Esophagus squamous epithelium (tissue), 5 donors: ENCODE results near the gene MAP3K19. TPM values are rescaled to one million over a fixed set of nuclear protein-coding genes. Genes with fewer than 3 reads are reported as not detected.

Experiments used
- DNase-seq: peaks from one replicate; lab custom pipeline; 2025; lab: John Stamatoyannopoulos, UW
- H3K27ac ChIP-seq, 4 donors: fragments of 200-600 bp; sonication (generic); one replicate each; pipeline ENCODE4 v1.5.1; 2016 to 2019; ENCODE audit warnings: mild to moderate bottlenecking in 1 of 4
- H3K27me3 ChIP-seq, 4 donors: fragments of 200-600 bp; sonication (generic); 1 replicate in 3 of 4; 2 replicates in 1 of 4; pipeline versions ENCODE4 v1.5.1 to v1.6.0; 2017 to 2021; ENCODE audit warnings: antibody characterized with exemption in 1 of 4
- H3K36me3 ChIP-seq, 3 donors: fragments of 200-600 bp; sonication (generic); one replicate each; pipeline ENCODE4 v1.5.1; 2016 to 2019
- H3K4me1 ChIP-seq, 3 donors: fragments of 200-600 bp; sonication (generic); one replicate each; pipeline ENCODE4 v1.5.1; 2017 to 2019
- H3K4me3 ChIP-seq, 4 donors: fragments of 200-600 bp; sonication (generic); 1 replicate in 3 of 4; 2 replicates in 1 of 4; pipeline ENCODE4 v1.5.1; 2016 to 2019; ENCODE audit warnings: mild to moderate bottlenecking in 2 of 4, moderate library complexity in 1 of 4
- H3K9me3 ChIP-seq, 3 donors: fragments of 200-600 bp; sonication (generic); one replicate each; pipeline ENCODE4 v1.5.1; 2016 to 2019
- POLR2A ChIP-seq, 4 donors: fragments of 450-650 bp; IDR thresholded peaks; one replicate each; pipeline ENCODE4 v1.6.1; 2017; ENCODE audit warnings: antibody characterized with exemption in 4 of 4, mild to moderate bottlenecking in 4 of 4, moderate library complexity in 3 of 4
- WGBS, 2 donors: methylation state at CpG; one replicate each; pipeline ENCODE4 v1.1.5; 2018; 5-methylcytosine and 5-hydroxymethylcytosine counted together
- intact Hi-C: fragments of 100-400 bp; cut with DNase I; formaldehyde crosslinking; loops from one replicate; pipeline ENCODE4 v1.15.0; 2022
- total RNA-seq, 4 donors: library from RNA; depleted of rRNA; stranded (reverse); fragments of >200 nt; gene quantifications; one replicate each; pipeline ENCODE4 v1.1.0, GENCODE V29; 2016
- TF ChIP-seq, protein P1 (sequence below), 6 experiments: fragments of 450-650 bp in 4 of 6; fragments of 200-600 bp in 2 of 6; sonication (generic) in 2 of 6; IDR thresholded peaks; one replicate each; pipeline ENCODE4 v1.5.1; 2016 to 2019; ENCODE audit warnings: antibody characterized with exemption in 6 of 6, mild to moderate bottlenecking in 4 of 6, moderate library complexity in 4 of 6
- donor health status: DM: yes; HTN: yes; CAD: no.

The MAP3K19 gene
- total RNA-seq, 4 donors from 2014 or later = not detected

DNA sequence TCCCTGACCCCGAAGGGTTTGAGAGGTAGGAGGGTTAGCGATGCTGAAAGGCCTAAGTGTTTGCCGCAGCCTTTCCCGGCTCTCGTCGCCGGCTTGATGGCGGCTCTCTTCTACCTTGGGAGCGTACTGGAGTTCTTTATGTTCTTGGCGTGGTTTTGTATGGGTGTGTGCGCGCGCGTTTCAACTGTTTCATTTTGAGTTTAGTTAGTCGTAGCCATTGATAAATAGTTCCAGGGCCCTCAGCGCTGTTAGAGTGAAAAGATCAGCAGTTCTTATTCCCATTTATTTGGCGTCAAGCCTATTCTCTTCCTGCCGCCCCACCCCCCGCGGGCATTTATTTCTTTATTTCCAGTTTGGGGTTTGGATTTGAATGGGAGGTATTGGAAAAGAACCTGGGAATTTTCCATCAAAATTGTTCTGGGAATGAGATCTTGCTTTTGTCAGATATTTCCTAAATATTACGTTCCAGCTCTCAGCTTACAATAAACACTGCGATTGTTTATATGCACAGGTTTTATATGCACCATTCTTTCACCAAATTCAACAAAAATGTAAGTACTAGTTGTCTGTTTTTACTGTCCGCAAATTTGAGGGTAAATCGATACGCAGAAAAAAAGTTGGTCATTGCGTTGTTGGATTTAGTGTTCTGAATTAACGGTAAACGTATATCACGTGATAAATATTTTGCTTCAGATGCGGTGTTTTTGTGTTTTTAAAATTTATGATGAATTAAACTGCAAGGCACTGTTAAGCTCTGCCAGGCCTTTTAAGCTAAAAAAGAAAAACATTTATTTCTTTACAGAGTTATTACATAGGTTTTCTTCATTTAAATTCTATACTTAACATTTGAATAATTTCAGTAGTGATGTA lies 127.7 kb downstream of the MAP3K19 start:
- Histone ChIP-seq H3K27me3 (no peaks in the 10 kb centered on the region), H3K27ac (peak overlapping the region; percentile 97 to 99 (median 98)), H3K4me1 (peaks cover 11 to 59% (median 27%) of the 10 kb centered on the region in 3 donors), H3K9me3 (no peaks in the 10 kb centered on the region), H3K36me3 (peaks cover 0 to 8% (median 0%) of the 10 kb centered on the region in 3 donors), H3K4me3 (peak overlapping the region; percentile 81 to 96 (median 95))
- DNase-seq = no peak
- intact Hi-C loops = no loop called here
- WGBS, 2 donors = 1% methylated on average over 30 of the region's 30 CpGs
- TF ChIP-seq POLR2A (IDR thresholded peaks at IDR 0.05) = peak in 2 of 4 donors; percentile 7 to 46
- TF ChIP-seq, protein P1, sequence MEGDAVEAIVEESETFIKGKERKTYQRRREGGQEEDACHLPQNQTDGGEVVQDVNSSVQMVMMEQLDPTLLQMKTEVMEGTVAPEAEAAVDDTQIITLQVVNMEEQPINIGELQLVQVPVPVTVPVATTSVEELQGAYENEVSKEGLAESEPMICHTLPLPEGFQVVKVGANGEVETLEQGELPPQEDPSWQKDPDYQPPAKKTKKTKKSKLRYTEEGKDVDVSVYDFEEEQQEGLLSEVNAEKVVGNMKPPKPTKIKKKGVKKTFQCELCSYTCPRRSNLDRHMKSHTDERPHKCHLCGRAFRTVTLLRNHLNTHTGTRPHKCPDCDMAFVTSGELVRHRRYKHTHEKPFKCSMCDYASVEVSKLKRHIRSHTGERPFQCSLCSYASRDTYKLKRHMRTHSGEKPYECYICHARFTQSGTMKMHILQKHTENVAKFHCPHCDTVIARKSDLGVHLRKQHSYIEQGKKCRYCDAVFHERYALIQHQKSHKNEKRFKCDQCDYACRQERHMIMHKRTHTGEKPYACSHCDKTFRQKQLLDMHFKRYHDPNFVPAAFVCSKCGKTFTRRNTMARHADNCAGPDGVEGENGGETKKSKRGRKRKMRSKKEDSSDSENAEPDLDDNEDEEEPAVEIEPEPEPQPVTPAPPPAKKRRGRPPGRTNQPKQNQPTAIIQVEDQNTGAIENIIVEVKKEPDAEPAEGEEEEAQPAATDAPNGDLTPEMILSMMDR (IDR thresholded peaks at IDR 0.05) = no peak

DNA sequence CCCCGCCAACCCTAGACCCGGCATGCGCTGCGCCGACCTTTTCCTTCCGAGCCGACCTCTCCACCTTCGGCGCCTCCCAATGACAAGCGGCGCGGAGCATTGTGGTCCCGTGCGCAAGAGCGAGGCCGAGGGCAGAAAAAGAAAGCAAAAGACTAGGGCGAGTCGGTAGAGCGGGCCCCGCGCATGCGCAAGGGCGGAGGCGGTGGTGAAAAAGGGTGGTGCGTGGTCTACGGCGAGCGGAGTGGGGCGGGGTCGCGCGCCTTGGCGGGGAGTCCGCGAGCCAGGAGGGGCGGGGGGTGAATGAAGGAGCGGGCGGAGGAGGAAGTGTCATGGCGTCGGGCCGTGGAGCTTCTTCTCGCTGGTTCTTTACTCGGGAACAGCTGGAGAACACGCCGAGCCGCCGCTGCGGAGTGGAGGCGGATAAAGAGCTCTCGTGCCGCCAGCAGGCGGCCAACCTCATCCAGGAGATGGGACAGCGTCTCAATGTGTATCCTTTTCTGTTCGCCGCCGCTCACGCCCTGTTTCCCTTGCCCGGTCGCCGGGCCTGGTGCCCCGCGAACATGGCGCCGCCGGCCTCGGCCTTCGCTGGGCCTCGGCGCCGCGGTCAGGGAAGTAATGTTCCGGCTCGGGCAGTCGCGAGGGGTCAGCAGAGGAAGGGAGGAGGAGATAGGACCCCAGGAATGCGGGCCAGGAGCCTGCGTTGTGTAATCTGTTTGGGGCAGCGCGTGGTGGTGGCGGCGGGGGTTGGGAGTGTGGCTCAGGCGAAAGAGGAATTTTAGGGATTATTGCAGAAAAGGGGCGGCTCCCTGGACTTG lies 128.5 kb downstream of the MAP3K19 start, which contains the start of gene CCNT2:
Gene CCNT2 (plus strand): TSS at position 297 of the 815 bp plus-strand sequence. CDS start 33 bp downstream, at position 330.
- H3K36me3 ChIP-seq = peaks cover 0 to 3% (median 0%) of the 10 kb centered on the region in 3 donors
- intact Hi-C loops = no loop called here
- 0 to 1% methylated on average over 16 to 33 of the region's 83 CpGs for WGBS, 2 donors
- no peaks in the 10 kb centered on the region for H3K27me3 ChIP-seq
- no peaks in the 10 kb centered on the region for H3K9me3 ChIP-seq
- H3K4me3 ChIP-seq = peak within 1 kb of the TSS; percentile 81 to 96 (median 95)
- TF ChIP-seq POLR2A (IDR thresholded peaks at IDR 0.05) = peak in 2 of 4 donors; percentile 58 to 73
- TF ChIP-seq, protein P1 (IDR thresholded peaks at IDR 0.05) = peak in 1 of 6 experiments; percentile 5
- DNase-seq = peak; percentile 96
- peak within 1 kb of the TSS; percentile 97 to 99 (median 98) for H3K27ac ChIP-seq
- H3K4me1 ChIP-seq = peaks cover 11 to 52% (median 27%) of the 10 kb centered on the region in 3 donors

DNA sequence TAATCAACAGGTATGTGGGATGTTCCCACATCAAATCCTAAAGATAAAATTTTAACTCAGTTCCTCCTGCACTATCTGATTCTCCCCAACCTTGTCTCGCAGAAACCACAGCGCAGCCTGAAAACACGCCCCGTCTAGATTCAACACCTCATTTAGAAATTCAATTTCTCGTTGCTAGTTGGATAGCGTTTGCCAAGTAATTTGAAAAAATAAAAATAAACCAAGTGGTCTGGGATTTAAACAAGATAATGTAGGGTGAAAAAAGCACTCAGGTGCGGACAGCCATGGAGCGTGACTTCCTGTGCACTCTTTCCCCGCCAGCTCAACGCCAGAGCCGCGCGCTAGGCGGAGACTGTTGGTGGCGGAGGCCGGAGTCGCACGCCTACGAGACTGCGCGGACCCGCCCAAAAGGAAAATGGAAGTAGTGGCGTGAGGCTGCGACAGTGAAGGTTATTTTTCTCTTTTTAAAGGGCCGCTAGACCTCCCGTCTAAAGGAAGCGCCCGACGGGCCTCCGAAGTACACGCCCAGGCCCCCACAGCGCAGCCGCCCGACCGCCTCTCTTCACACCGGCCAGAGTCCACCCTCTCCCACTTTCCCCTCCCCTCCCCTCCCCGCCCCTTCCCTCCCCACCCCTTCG lies 129.2 kb downstream of the MAP3K19 start:
- H3K9me3 ChIP-seq = no peaks in the 10 kb centered on the region

DNA sequence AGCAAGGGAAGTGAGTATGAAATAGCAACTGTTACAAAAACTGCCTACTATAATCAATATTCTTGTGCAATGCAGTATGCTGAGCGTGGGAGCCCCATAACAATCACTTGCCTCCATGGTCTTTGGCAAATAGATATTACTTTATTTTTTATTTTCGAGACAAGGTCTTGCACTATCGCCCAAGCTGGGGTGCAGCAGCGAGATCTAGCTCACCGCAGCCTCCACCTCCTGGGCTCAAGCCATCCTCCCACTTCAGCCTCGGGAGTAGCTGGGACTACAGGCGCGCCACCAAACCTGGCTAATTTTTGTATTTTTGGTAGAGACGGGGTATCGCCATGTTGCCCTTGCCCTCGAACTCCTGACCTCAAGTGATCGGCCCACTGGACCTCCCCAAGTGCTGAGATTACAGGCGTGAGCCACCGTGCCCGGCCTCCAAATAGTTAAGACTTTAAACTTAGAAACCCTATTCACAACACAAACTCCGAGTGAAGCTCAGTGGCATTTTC lies 129.8 kb downstream of the MAP3K19 start:
- 45 to 46% methylated on average over 11 to 14 of the region's 16 CpGs for WGBS, 2 donors
- TF ChIP-seq, protein P1 (IDR thresholded peaks at IDR 0.05) = no peak
- no peak for TF ChIP-seq POLR2A (IDR thresholded peaks at IDR 0.05)
- intact Hi-C loops = no loop called here
- H3K27me3 ChIP-seq = no peaks in the 10 kb centered on the region
- H3K27ac ChIP-seq = peak overlapping the region; percentile 97 to 99 (median 98)
- no peaks in the 10 kb centered on the region for H3K36me3 ChIP-seq
- H3K4me3 ChIP-seq = peak overlapping the region; percentile 81 to 96 (median 95)
- H3K4me1 ChIP-seq = peaks cover 11 to 39% (median 21%) of the 10 kb centered on the region in 3 donors
- H3K9me3 ChIP-seq = no peaks in the 10 kb centered on the region
- DNase-seq = no peak

More for the DNA sequence above, 129.2 kb downstream of the MAP3K19 start:
- Histone ChIP-seq H3K4me3 (peak overlapping the region; percentile 81 to 96 (median 95)), H3K27ac (peak overlapping the region; percentile 97 to 99 (median 98)), H3K36me3 (no peaks in the 10 kb centered on the region), H3K27me3 (no peaks in the 10 kb centered on the region), H3K4me1 (peaks cover 11 to 45% (median 26%) of the 10 kb centered on the region in 3 donors)
- DNase-seq = peak; percentile 90
- WGBS, 2 donors = 1 to 2% methylated on average over 30 to 36 of the region's 38 CpGs
- intact Hi-C loops = no loop called here
- TF ChIP-seq POLR2A (IDR thresholded peaks at IDR 0.05) = peak in 2 of 4 donors; percentile 76 to 82
- TF ChIP-seq, protein P1 (IDR thresholded peaks at IDR 0.05) = peak in 4 of 6 experiments; percentile 26 to 55 (median 42)

Other genes with a start within 250 kb of the MAP3K19 start
- not detected for gene ACMSD, start 208.8 kb downstream of the MAP3K19 start, total RNA-seq
- gene CCNT2, start 128.6 kb downstream of the MAP3K19 start, total RNA-seq = 10 to 100 TPM; 12.6 to 29.8 (median 21.1) TPM
- gene RAB3GAP1, start 4.8 kb upstream of the MAP3K19 start, total RNA-seq = 10 to 100 TPM; 25.5 to 49.4 (median 35.1) TPM